GM12864 (cell line): ENCODE data around the gene AGRN.
"Not testable (repeated sequence)": the region's sequence is repeated elsewhere in the genome, so short reads cannot be mapped to it uniquely, and the experiment has no call there.

Experiments used
- DNase-seq: peaks from one replicate; pipeline ENCODE4 v3.0.0-alpha.2; 2011; ENCODE audit warnings: low read depth
- H3K4me3 ChIP-seq: 2 replicates; pipeline ENCODE4 v1.5.1; 2011; ENCODE audit warnings: mild to moderate bottlenecking, low read depth, low read length, control low read depth
- TF ChIP-seq, protein P1 (sequence below): IDR thresholded peaks from 2 replicates; pipeline ENCODE4 v1.5.1; 2011; ENCODE audit warnings: low read depth, mild to moderate bottlenecking, moderate library complexity, low read length, control low read depth, inconsistent platforms; ENCODE audit errors: missing control alignments

Gene AGRN

DNA sequence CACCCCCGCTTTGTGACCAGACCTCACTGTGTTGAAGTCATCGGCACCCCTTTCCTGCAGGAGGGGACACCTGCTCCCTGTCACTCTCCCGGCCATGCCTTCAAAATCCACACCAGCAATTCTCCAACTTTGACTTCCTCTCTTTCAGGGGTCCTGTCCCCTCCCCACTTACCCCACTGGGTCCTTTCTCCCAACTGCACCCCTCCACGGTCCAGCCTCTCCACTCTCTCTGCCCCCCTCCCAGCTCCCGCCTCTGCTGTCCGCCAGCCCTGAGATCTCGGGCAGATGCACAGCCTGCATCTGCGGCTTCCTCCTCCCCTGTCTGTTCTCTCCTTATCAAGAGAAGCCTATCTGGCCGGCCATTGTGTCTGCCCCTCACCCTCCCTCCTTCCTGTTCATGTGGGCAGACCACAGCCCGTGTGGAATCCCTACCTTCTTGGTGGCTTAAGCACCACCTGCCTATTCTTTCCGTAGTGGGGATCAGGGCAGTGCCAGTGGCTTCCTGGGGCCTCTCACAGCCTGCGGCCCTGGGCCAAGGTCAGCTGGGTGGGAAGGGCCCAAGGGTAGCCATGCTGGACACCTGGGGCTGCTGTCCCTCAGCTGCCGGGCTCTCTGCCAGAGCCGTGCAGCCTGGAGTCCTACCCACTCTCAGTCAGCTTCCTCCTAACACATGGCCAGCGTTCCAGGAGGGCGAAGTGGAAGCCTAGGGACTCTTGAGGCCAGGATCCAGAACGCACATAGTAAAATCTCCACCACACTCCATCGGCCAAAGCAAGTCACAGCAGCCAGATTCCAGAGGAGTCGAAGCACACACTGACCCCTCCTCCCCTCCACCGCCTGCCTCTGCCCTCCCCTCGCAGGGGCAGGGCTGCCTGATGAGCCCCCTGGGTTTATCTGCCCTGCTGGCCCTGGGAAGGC is 14.9 kb upstream of the AGRN start:
- H3K4me3 ChIP-seq: no peak overlapping the region
- TF ChIP-seq, protein P1, sequence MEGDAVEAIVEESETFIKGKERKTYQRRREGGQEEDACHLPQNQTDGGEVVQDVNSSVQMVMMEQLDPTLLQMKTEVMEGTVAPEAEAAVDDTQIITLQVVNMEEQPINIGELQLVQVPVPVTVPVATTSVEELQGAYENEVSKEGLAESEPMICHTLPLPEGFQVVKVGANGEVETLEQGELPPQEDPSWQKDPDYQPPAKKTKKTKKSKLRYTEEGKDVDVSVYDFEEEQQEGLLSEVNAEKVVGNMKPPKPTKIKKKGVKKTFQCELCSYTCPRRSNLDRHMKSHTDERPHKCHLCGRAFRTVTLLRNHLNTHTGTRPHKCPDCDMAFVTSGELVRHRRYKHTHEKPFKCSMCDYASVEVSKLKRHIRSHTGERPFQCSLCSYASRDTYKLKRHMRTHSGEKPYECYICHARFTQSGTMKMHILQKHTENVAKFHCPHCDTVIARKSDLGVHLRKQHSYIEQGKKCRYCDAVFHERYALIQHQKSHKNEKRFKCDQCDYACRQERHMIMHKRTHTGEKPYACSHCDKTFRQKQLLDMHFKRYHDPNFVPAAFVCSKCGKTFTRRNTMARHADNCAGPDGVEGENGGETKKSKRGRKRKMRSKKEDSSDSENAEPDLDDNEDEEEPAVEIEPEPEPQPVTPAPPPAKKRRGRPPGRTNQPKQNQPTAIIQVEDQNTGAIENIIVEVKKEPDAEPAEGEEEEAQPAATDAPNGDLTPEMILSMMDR: no peak
- DNase-seq: no peak

DNA sequence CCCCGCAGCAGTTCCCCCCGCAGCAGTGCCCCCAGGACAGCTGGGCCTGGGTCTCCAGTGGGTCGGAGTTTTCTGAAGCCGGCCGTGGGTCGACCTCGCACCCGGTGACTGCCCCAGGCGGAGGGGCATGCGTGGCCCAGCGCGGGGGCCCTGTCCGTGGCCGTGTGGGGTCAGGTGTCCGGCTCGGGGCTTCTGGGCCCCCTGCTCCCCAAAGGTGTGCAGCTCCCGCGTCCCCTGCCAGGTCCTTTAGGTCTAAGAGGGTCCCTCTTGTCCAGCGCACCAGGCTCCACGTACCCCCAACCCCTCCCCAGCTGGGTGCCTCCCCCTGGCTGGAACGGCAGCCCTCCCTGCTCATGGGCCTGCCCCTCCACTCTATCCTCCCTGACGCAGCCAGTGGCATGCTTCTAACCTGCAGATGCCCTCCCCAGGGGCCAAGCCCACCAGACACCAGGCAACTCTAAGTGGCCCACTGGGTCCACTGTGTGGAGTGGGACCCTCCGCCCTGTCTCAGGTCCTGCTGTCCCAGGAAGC is 14.1 kb upstream of the AGRN start:
- no peak for DNase-seq
- no peak overlapping the region for H3K4me3 ChIP-seq
- TF ChIP-seq, protein P1: no peak

DNA sequence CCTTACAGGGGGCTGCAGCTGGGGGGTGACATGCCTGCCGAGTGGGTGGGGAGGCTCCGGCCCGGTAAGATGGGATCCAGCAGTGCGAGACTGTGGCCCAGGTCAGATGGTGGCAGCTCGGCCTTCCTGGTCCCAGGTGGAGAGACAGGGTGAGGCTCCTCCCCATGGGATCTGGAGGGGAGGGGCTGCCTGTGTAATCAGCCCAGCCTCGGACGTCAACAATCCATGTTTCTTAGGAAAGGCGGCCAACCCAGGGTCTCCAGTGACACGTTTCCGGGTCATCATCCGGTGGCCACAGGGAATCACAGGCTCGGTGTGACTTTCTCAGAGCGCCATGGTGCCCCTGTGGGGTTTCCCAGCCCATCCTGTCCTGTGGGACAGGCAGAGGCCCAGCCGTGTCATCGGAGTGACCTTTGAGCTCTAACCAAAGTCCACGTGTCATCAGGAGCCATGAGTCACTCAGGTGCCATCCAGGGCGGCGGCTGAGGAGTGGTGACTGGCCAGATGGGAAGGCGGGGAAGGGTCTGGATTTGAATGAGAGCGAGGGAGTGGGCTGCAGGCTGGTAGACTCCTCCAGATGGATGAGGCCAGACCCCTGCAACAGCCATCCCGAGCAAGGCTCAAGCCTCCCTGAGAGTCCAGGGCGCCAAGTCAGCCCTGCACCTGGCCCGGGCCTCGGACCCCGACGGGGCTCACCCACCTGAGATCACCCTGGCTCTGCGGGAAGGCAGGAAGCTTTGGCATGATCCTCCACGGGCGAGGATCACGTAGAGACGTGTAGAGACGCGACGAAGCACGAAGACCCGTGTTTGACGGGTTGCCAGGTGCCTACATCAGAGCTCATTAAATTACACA is 13.4 kb upstream of the AGRN start:
- H3K4me3 ChIP-seq: no peak overlapping the region
- DNase-seq: no peak
- TF ChIP-seq, protein P1: no peak

- not testable (repeated sequence) for H3K4me3 ChIP-seq, DNase-seq
Measured at GRCh38 chr1:1010131-1010530, 9.8 kb upstream of the AGRN start.

GRCh38 chr1:1011396-1011949 is 8.4 kb upstream of the AGRN start:
- H3K4me3 ChIP-seq: no peak overlapping the region
- TF ChIP-seq, protein P1: no peak
- DNase-seq: no peak

GRCh38 chr1:1012736-1013104 is 7.2 kb upstream of the AGRN start:
- H3K4me3 ChIP-seq: peak overlapping the region; percentile 100; the same call in 1 of the 2 replicates

DNA sequence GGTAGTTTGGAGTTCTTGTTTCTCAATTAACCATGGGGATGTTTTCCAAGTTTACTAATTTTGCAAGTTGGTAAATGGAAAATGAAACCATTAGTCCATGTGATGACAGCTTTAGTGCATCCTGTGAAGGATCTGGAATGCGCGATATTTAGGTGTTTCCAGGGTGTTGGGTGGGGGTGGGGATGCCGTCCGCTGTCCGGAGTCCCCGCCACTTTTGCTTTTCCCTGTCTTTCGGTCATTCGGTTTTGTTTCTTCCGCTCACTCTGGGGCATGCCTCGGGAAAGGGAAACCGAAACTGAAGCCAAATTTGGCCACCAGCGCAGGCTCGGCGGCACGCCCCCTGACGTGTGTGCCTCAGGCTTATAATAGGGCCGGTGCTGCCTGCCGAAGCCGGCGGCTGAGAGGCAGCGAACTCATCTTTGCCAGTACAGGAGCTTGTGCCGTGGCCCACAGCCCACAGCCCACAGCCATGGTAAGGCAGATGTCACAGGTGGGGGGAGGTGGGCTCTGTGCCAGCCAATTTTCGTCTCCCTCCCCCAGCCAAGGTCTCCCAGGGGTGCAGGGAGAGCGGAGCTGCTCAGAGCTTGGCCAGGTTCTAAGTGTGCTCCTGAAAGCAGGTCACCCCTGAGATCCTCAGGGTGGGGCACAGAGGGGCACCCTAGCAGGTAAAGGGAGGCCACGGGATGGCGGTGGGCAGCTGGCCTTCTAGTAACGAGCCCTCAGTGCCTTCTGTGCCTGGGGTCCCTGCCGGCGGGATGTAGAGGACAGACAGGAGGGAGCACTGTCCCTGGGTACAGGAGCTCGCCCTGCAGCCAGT is 6.6 kb upstream of the AGRN start, which contains the start of gene ISG15:
ISG15 (plus strand) TSS at position 393 of the 817 bp plus-strand sequence; CDS start at position 470, 77 bp downstream.
- DNase-seq: peak; percentile 72

More at GRCh38 chr1:1012736-1013104, 7.2 kb upstream of the AGRN start:
- not testable (repeated sequence) for DNase-seq

More for the DNA sequence above, 6.6 kb upstream of the AGRN start, which contains the start of gene ISG15:
- H3K4me3 ChIP-seq: peak within 1 kb of the TSS; percentile 100
- TF ChIP-seq, protein P1: no peak
